ENCODE results near the gene RIMBP2.

Gene RIMBP2

DNA sequence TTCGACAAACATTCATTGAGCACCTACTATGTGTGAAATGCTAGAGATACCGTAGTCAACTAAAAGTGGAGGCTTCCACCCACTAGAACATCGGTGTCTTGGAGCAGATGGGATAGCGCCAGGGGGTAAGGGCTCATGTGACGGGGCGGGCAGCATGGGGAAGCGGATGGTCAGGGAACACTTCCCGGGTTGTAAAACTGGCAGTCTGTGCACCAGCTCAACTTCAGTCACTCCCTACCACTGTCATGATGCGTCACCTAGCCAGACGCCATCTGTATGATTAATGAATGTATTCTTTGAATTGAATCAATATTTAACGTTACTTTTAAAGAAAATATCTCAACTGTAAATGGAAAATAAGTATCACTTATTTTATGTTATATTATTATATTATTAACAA lies 284.9 kb downstream of the RIMBP2 start:
- in situ Hi-C loops (cut with HindIII; ENCODE audit: low pct_unique_long_range_greater_than_20kb, low sequenced_read_pairs): no loop called here
- DNase-seq (ENCODE audit: low read depth in 1 of 2, low spot score in 1 of 2): no peak
- TF ChIP-seq JUND (IDR thresholded peaks at IDR 0.05; ENCODE audit: low read depth): no peak

GRCh38 chr12:130429656-130430505 lies 286.2 kb downstream of the RIMBP2 start:
- in situ Hi-C loops (cut with HindIII; ENCODE audit: low pct_unique_long_range_greater_than_20kb, low sequenced_read_pairs): no loop called here
- DNase-seq (ENCODE audit: low read depth in 1 of 2, low spot score in 1 of 2): no peak
- no peak for TF ChIP-seq JUND (IDR thresholded peaks at IDR 0.05; ENCODE audit: low read depth)

- in situ Hi-C loops (cut with HindIII; ENCODE audit: low pct_unique_long_range_greater_than_20kb, low sequenced_read_pairs): no loop called here
- TF ChIP-seq JUND (IDR thresholded peaks at IDR 0.05; ENCODE audit: low read depth): no peak
- no peak for DNase-seq (ENCODE audit: low read depth in 1 of 2, low spot score in 1 of 2)
Measured at GRCh38 chr12:130428116-130428515, 288.0 kb downstream of the RIMBP2 start.

GRCh38 chr12:130427381-130427887 lies 288.7 kb downstream of the RIMBP2 start:
- no peak for TF ChIP-seq JUND (IDR thresholded peaks at IDR 0.05; ENCODE audit: low read depth)
- no peak for DNase-seq (ENCODE audit: low read depth in 1 of 2, low spot score in 1 of 2)
- in situ Hi-C loops (cut with HindIII; ENCODE audit: low pct_unique_long_range_greater_than_20kb, low sequenced_read_pairs): no loop called here

DNA sequence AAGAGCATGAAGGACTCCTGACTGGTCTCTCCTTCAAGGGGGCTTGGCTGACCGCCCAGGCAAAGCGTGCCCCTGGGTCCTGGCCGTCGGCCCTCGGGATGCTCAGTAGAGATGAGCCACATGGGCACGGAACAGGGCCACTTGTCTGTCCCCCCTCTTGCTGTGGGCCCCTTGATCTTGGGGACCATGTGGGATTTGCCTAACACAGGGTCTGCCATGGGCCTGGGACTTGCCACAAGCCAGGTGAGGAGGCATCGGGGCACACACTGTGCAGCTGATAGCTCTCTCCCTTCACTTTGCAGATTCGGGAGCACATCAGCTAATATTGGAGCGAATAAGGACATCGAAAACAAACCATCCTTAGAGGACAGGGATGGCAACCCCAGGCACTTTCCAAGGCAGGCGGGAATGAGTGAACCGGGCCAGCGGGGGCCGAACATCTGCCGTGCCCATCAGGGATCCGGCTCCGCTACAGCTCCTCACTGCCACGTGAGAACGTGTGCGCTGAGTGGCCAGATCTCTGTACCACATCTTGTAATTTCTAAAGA lies 290.3 kb downstream of the RIMBP2 start:
- no peak for TF ChIP-seq JUND (IDR thresholded peaks at IDR 0.05; ENCODE audit: low read depth)
- in situ Hi-C loops (cut with HindIII; ENCODE audit: low pct_unique_long_range_greater_than_20kb, low sequenced_read_pairs): no loop called here
- no peak for DNase-seq (ENCODE audit: low read depth in 1 of 2, low spot score in 1 of 2)

DNA sequence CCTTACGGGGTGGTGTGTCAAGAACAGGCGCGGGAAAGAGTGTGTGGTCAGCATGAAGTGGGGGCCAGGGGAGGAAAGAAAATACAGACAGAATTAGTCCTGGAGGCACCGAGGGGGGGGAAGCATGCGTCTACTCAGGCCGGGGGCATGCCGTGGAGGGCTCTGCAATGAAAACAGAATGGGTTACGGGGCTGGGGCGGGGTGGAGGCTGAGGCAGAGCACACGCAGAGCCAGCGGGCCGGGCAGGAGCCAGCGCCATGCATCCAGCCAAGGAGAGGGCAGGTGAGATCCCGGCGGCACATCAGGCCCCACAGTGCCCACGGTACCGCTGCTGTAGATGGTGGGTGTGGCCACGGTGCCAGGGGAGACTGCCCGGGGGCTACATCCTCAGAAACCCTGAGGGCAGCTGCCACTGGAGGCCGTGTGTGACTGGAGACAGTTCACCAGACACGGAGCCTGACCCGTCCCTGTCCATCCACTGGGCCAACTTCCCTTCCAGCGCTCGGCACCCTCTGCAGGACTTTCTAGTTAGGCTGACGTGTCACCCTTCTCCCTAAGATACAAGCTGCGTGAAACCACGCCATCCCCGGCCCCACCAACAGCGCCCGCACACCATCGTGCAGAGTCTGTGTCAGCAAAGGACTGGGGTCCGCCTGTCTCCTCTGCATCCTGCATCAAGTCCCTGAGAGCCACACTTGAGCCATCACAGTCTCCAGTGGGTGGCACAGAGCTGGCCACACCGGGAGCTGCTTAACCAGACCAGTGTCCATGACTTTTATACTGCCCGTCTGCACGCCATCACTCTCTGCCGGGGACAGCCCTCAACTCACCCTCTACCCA lies 291.0 kb downstream of the RIMBP2 start:
- TF ChIP-seq JUND (IDR thresholded peaks at IDR 0.05; ENCODE audit: low read depth): no peak
- in situ Hi-C loops (cut with HindIII; ENCODE audit: low pct_unique_long_range_greater_than_20kb, low sequenced_read_pairs): no loop called here
- no peak for DNase-seq (ENCODE audit: low read depth in 1 of 2, low spot score in 1 of 2)

DNA sequence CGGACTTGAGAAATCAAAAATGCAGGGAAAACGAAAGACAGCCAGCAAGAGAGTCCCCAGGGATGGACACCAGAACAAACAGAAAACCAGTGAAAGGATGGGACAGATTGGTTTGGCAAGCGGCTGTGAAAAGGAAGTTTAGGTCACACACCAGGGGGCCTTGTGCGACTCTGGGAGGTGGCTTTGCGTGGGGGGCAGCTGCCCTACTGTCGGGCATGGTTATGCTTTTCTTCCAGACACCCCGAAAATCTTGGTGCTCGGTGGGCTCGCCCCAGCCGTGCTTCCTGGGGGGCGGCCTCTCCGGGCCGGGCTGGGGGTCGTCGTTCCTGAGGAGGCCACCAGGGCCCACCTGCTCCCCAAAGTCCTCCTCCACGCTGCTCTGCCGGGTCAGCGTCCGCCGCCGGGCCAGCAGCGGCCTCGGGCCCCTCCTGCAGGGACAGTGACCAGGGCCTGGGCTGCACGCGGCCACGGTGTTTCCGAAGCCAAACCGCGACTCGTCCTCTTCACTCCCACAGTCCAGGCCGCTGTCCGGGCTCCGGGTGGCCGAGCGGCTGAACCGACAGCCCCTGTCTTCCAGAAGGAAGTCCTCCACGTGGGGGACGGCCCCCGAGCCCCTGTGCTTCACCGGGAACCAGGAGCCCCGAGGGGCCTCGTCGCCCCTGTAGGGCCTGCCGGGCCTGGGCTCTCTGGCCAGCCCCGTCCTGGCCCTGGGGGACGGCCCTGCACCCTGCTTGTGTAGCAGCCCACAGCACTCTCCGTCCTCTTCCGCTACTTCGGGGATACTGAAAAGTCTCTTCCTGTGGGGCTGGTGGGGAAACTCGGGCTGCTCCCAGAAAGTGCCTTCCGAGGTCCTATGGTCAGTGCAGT lies 291.9 kb downstream of the RIMBP2 start:
- in situ Hi-C loops (cut with HindIII; ENCODE audit: low pct_unique_long_range_greater_than_20kb, low sequenced_read_pairs): no loop called here
- no peak for TF ChIP-seq JUND (IDR thresholded peaks at IDR 0.05; ENCODE audit: low read depth)
- no peak for DNase-seq (ENCODE audit: low read depth in 1 of 2, low spot score in 1 of 2)

GRCh38 chr12:130423136-130423535 lies 293.0 kb downstream of the RIMBP2 start:
- in situ Hi-C loops (cut with HindIII; ENCODE audit: low pct_unique_long_range_greater_than_20kb, low sequenced_read_pairs): no loop called here
- TF ChIP-seq JUND (IDR thresholded peaks at IDR 0.05; ENCODE audit: low read depth): no peak
- no peak for DNase-seq (ENCODE audit: low read depth in 1 of 2, low spot score in 1 of 2)

DNA sequence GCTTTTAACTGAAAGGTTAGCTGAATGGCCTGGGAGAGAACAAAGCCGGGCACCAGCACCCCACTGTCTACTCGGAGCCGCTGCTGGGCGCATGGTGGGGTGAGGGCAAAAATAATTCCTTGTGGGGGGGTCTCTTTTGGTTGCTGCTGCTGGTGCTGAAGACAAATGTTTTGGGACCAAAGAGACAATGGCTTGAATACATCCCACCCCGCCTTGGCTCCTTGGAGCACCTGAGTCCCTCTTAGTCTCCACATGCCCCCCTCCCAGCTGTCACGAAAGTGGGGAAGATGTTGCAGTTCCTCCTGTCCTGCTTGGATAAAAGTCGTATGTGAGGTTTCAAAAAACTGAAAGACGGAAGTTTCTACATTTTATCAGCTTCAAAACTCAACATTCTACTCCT lies 293.4 kb downstream of the RIMBP2 start:
- TF ChIP-seq JUND (IDR thresholded peaks at IDR 0.05; ENCODE audit: low read depth): no peak
- in situ Hi-C loops (cut with HindIII; ENCODE audit: low pct_unique_long_range_greater_than_20kb, low sequenced_read_pairs): no loop called here
- DNase-seq (ENCODE audit: low read depth in 1 of 2, low spot score in 1 of 2): no peak

GRCh38 chr12:130421896-130422295 lies 294.2 kb downstream of the RIMBP2 start:
- DNase-seq (ENCODE audit: low read depth in 1 of 2, low spot score in 1 of 2): no peak
- TF ChIP-seq JUND (IDR thresholded peaks at IDR 0.05; ENCODE audit: low read depth): no peak
- in situ Hi-C loops (cut with HindIII; ENCODE audit: low pct_unique_long_range_greater_than_20kb, low sequenced_read_pairs): no loop called here

- no peak for TF ChIP-seq JUND (IDR thresholded peaks at IDR 0.05; ENCODE audit: low read depth)
- in situ Hi-C loops (cut with HindIII; ENCODE audit: low pct_unique_long_range_greater_than_20kb, low sequenced_read_pairs): no loop called here
- DNase-seq (ENCODE audit: low read depth in 1 of 2, low spot score in 1 of 2): no peak
Measured at GRCh38 chr12:130420071-130420470, 296.0 kb downstream of the RIMBP2 start.

DNA sequence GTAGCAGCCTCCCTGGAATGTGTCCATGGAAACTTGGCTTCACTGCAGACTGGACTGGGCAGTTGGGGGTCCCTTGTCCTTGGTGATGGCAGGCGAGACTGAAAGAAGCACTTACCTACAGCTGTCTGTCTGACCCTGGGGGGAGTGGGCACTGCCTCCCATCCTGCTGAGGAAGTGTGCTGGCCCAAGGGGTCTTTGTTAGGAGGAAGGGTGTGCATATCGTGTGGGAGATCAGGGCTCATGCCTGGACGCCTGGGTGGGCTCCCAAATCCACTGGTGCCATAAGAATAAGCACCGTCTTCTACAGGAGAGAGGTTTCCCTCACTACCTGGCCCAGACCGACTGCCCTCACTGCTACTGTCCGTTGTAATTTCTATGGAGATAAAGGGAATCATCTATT lies 297.0 kb downstream of the RIMBP2 start:
- in situ Hi-C loops (cut with HindIII; ENCODE audit: low pct_unique_long_range_greater_than_20kb, low sequenced_read_pairs): no loop called here
- DNase-seq (ENCODE audit: low read depth in 1 of 2, low spot score in 1 of 2): no peak
- no peak for TF ChIP-seq JUND (IDR thresholded peaks at IDR 0.05; ENCODE audit: low read depth)

All from T47D (cell line).